Right lobe of liver (tissue), 6 donors: ENCODE results near the gene STAT1. TPM values are rescaled to one million over a fixed set of nuclear protein-coding genes. Genes with fewer than 3 reads are reported as not detected.

Source experiments
- ATAC-seq, 4 donors: fragments of 200-7000 bp; cut with Tn5 transposase; one replicate each; pipeline ENCODE4 v1.9.1; 2020; ENCODE audit warnings: mild to moderate bottlenecking in 4 of 4, moderate library complexity in 4 of 4
- DNase-seq, 3 donors: peaks; one replicate each; pipeline ENCODE4 v3.0.0-alpha.2; 2020
- H3K27ac ChIP-seq, 3 donors: fragments of 200-600 bp; one replicate each; pipeline ENCODE4 v1.8.0; 2022
- H3K27me3 ChIP-seq, 2 donors: fragments of 200-600 bp; one replicate each; pipeline ENCODE4 v1.8.0; 2022
- H3K36me3 ChIP-seq, 4 donors: fragments of 200-600 bp; sonication (generic) in 1 of 4; one replicate each; pipeline versions ENCODE4 v1.5.1 to v1.8.0; 2017 to 2022; ENCODE audit warnings: control low read depth in 1 of 4
- H3K4me1 ChIP-seq, 4 donors: fragments of 200-600 bp; sonication (generic) in 1 of 4; one replicate each; pipeline versions ENCODE4 v1.5.1 to v1.8.0; 2017 to 2022; ENCODE audit warnings: control low read depth in 1 of 4
- H3K4me3 ChIP-seq, 3 donors: fragments of 200-600 bp; one replicate each; pipeline ENCODE4 v1.8.0; 2022
- H3K9me3 ChIP-seq, 4 donors: fragments of 200-600 bp; sonication (generic) in 1 of 4; one replicate each; pipeline versions ENCODE4 v1.5.1 to v1.8.0; 2017 to 2022; ENCODE audit warnings: control low read depth in 1 of 4
- POLR2A ChIP-seq: fragments of 450-650 bp; IDR thresholded peaks from one replicate; pipeline ENCODE4 v1.6.1; 2017; ENCODE audit warnings: antibody characterized with exemption, mild to moderate bottlenecking
- whole genome bisulfite sequencing: methylation state at CpG from one replicate; pipeline ENCODE4 v1.1.6; 2018; ENCODE audit warnings: low coverage, low lambda C conversion rate; ENCODE audit not compliant: insufficient coverage; ENCODE audit errors: missing lambda C conversion rate; 5-methylcytosine and 5-hydroxymethylcytosine counted together
- intact Hi-C, 2 donors: fragments of 100-400 bp; cut with DNase I; formaldehyde crosslinking; loops; one replicate each; pipeline versions ENCODE4 v1.11.2 to v1.14.1; 2022
- total RNA-seq, 6 experiments: library from RNA; depleted of rRNA in 2 of 6; stranded (reverse); fragments of >200 nt in 2 of 6; fragmentation: NEBNext Ultra II Directional in 3 of 6; extraction: Animal tissue kit (Norgen Biotek cat#: 25700) in 3 of 6; gene quantifications; one replicate each; pipeline versions ENCODE4 v1.1.0 to v1.2.4, GENCODE V29; 2016 to 2023
- TF ChIP-seq, protein P1 (sequence below), 4 donors: fragments of 200-600 bp in 3 of 4; fragments of 450-650 bp in 1 of 4; IDR thresholded peaks; one replicate each; pipeline versions ENCODE4 v1.5.1 to v1.8.0; 2016 to 2022; ENCODE audit warnings: antibody characterized with exemption in 4 of 4, mild to moderate bottlenecking in 2 of 4
- donor health status: DM: no; HTN: yes; CAD: no.
- donor health status: DM: no; HTN: no; CAD: no.
- donor health status: DM: no; HTN: no; CAD: no.
- donor health status: DM: no; HTN: yes; CAD: no.
- donor health status: DM: no; HTN: yes; CAD: no.

The STAT1 gene
- total RNA-seq, 6 experiments from 2014 or later, result 28.9 to 72.3 (median 48.5) TPM

DNA sequence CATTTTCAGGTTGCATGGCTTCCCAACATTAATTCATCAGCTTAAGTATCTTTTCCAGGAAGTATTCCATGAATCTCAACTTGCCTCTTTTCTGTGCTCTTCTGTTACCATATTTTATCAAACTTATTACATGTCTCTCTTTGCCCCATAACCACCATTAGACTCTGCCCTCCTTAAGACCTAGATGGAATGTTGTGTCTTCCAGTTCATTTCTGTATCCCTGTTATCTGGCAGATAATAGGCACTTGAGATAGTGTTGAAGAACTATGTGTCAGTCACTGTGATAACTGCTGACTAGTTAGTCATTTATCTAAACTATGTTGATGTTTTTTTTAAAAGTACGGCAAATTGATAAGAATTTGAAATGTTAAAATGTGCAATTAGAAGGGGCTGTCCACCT is 91.6 kb downstream of the STAT1 start:
- Histone ChIP-seq H3K27ac (no peak overlapping the region), H3K27me3 (no peaks in the 10 kb centered on the region), H3K4me1 (no peaks in the 10 kb centered on the region), H3K4me3 (no peak overlapping the region), H3K9me3 (no peaks in the 10 kb centered on the region), H3K36me3 (no peaks in the 10 kb centered on the region)
- WGBS, result 50% methylated on average over 1 of the region's 1 CpG
- ATAC-seq (no peak), DNase-seq (no peak)
- intact Hi-C loops, result no loop called here
- TF ChIP-seq, protein P1, sequence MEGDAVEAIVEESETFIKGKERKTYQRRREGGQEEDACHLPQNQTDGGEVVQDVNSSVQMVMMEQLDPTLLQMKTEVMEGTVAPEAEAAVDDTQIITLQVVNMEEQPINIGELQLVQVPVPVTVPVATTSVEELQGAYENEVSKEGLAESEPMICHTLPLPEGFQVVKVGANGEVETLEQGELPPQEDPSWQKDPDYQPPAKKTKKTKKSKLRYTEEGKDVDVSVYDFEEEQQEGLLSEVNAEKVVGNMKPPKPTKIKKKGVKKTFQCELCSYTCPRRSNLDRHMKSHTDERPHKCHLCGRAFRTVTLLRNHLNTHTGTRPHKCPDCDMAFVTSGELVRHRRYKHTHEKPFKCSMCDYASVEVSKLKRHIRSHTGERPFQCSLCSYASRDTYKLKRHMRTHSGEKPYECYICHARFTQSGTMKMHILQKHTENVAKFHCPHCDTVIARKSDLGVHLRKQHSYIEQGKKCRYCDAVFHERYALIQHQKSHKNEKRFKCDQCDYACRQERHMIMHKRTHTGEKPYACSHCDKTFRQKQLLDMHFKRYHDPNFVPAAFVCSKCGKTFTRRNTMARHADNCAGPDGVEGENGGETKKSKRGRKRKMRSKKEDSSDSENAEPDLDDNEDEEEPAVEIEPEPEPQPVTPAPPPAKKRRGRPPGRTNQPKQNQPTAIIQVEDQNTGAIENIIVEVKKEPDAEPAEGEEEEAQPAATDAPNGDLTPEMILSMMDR (IDR thresholded peaks at IDR 0.05), result no peak
- TF ChIP-seq POLR2A, result no peak

DNA sequence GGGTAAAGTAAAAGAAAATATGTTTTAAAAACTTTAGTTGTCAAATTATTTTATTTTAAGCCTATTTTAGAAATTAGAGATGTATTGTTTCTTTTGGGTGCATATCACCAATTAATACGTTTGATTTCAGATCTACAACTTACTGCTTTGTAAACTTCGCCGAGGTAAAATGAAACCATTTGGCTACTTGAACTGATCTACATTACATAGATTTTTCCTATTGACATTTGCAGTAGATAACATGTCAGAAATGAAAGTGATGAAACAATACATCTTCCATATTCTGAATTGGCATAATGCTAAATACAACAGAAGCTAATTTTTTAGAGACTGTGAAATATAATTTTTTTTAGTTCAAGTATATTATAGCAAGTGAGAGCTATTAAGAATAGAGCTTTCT is 93.9 kb downstream of the STAT1 start:
- no peak for ATAC-seq
- Histone ChIP-seq H3K4me1 (no peaks in the 10 kb centered on the region), H3K27me3 (no peaks in the 10 kb centered on the region), H3K36me3 (no peaks in the 10 kb centered on the region), H3K4me3 (no peak overlapping the region), H3K9me3 (no peaks in the 10 kb centered on the region), H3K27ac (no peak overlapping the region)
- intact Hi-C loops, result no loop called here
- 84% methylated on average over 3 of the region's 3 CpGs for WGBS
- TF ChIP-seq, protein P1 (IDR thresholded peaks at IDR 0.05), result no peak
- no peak for TF ChIP-seq POLR2A
- no peak for DNase-seq

Other genes starting within 250 kb of the STAT1 start
- gene GLS, start 133.3 kb downstream of the STAT1 start, total RNA-seq, result 10 to 100 TPM in 5 of 6 experiments, 1 to 10 TPM in 1; 6.6 to 25.0 (median 16.9) TPM
- 1 to 10 TPM in 5 of 6 experiments, under 1 TPM in 1; 0.90 to 6.1 (median 3.2) TPM for gene STAT4, start 136.8 kb upstream of the STAT1 start, total RNA-seq
- 100 to 1,000 TPM; 171 to 273 (median 221) TPM for gene MYO1B, start 231.2 kb upstream of the STAT1 start, total RNA-seq